Right hindlimb (tissue), 1 donor: Measurements from ENCODE around the gene RAB40B.

Experiments
- DNase-seq: peaks from one replicate; pipeline ENCODE4 v3.0.0-alpha.2; 2018

RAB40B gene

GRCh38 chr17:82713071-82713723 is 14.7 kb upstream of the RAB40B start:
- DNase-seq, result no peak

GRCh38 chr17:82710499-82711232 is 12.2 kb upstream of the RAB40B start:
- DNase-seq, result no peak

- no peak for DNase-seq
These were observed 11.4 kb upstream of the RAB40B start for GRCh38 chr17:82709676-82710498.

GRCh38 chr17:82709024-82709675 is 10.7 kb upstream of the RAB40B start:
- DNase-seq, result no peak

GRCh38 chr17:82705756-82706155 is 7.3 kb upstream of the RAB40B start:
- DNase-seq, result no peak

GRCh38 chr17:82704886-82705285 is 6.4 kb upstream of the RAB40B start:
- DNase-seq, result no peak

GRCh38 chr17:82703935-82704865 is 5.7 kb upstream of the RAB40B start:
- DNase-seq, result no peak

GRCh38 chr17:82703036-82703745 is 4.7 kb upstream of the RAB40B start:
- DNase-seq, result no peak

- DNase-seq, result no peak
These were observed 3.9 kb upstream of the RAB40B start for GRCh38 chr17:82702231-82702927.

- no peak for DNase-seq
These were observed 1.1 kb upstream of the RAB40B start for GRCh38 chr17:82699551-82699950.

- DNase-seq, result no peak
These were observed 510 bp upstream of the RAB40B start for GRCh38 chr17:82698974-82699442.

GRCh38 chr17:82697808-82698064 is 762 bp downstream of the RAB40B start:
- no peak for DNase-seq

GRCh38 chr17:82696916-82697807 is 1.3 kb downstream of the RAB40B start:
- no peak for DNase-seq

GRCh38 chr17:82696259-82696658 is 2.2 kb downstream of the RAB40B start:
- DNase-seq, result no peak

GRCh38 chr17:82694647-82695046 is 3.9 kb downstream of the RAB40B start:
- DNase-seq, result no peak

- no peak for DNase-seq
These were observed 5.2 kb downstream of the RAB40B start for GRCh38 chr17:82693168-82693867.

GRCh38 chr17:82692268-82692667 is 6.2 kb downstream of the RAB40B start:
- no peak for DNase-seq

GRCh38 chr17:82691714-82692113 is 6.8 kb downstream of the RAB40B start:
- no peak for DNase-seq
